ENCODE measurements around the gene UNC13B.
"Not testable (repeated sequence)": the region's sequence is repeated elsewhere in the genome, so short reads cannot be mapped to it uniquely, and the experiment has no call there.

Gene UNC13B

GRCh38 chr9:35164711-35165110, 2.9 kb downstream of the UNC13B start:
- DNase-seq: no peak

DNA sequence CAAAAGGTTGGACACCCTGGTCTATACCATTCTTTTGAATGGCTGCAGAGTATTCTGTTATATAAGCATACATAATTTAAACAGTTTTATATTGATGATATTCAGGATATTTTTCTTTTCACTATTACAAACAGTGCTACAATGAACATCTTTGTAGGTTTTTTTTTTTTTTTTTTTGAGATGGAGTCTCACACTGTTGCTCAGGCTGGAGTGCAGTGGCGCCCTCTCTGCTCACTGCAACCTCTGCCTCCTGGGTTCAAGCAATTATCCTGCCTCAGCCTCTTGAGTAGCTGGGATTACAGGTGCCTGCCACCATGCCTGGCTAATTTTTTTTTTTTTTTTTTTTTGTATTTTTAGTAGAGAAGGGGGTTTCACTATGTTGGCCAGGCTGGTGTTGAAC, 5.6 kb downstream of the UNC13B start:
- not testable (repeated sequence) for DNase-seq

- no peak for DNase-seq
These were observed 7.2 kb downstream of the UNC13B start for GRCh38 chr9:35168963-35169362.

GRCh38 chr9:35172878-35173277, 11.1 kb downstream of the UNC13B start:
- DNase-seq: no peak

GRCh38 chr9:35177520-35177919, 15.7 kb downstream of the UNC13B start:
- no peak for DNase-seq

GRCh38 chr9:35179347-35180280, 17.8 kb downstream of the UNC13B start:
- peak; percentile 75 for DNase-seq

- no peak for DNase-seq
These were observed 19.0 kb downstream of the UNC13B start for GRCh38 chr9:35180801-35181200.

- DNase-seq: not testable (repeated sequence)
These were observed 20.6 kb downstream of the UNC13B start for GRCh38 chr9:35182401-35182800.

GRCh38 chr9:35182996-35183754, 21.4 kb downstream of the UNC13B start:
- not testable (repeated sequence) for DNase-seq

DNA sequence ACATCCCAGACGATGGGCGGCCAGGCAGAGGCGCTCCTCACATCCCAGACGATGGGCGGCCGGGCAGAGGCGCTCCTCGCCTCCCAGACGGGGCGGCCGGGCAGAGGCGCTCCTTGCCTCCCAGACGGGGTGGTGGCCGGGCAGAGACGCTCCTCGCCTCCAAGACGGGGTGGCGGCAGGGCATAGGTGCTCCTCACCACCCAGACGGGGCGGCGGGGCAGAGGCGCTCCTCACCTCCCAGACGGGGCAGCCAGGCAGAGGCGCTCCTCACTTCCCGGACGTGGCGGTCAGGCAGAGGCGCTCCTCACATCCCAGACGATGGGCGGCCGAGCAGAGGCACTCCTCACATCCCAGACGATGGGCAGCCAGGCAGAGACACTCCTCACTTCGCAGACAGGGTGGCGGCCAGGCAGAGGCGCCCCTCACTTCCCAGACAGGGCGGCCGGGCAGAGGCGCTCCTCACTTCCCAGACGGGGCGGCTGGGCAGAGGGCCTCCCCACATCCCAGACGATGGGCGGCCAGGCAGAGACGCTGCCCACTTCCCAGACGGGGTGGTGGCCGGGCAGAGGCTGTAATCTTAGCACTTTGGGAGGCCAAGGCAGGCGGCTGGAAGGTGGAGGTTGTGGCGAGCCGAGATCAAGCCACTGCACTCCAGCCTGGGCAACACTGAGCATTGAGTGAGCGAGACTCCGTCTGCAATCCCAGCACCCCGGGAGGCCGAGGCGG, 22.1 kb downstream of the UNC13B start:
- not testable (repeated sequence) for DNase-seq

- no peak for DNase-seq
These were observed 24.7 kb downstream of the UNC13B start for GRCh38 chr9:35186524-35186923.

GRCh38 chr9:35190203-35190602, 28.4 kb downstream of the UNC13B start:
- DNase-seq: no peak

DNA sequence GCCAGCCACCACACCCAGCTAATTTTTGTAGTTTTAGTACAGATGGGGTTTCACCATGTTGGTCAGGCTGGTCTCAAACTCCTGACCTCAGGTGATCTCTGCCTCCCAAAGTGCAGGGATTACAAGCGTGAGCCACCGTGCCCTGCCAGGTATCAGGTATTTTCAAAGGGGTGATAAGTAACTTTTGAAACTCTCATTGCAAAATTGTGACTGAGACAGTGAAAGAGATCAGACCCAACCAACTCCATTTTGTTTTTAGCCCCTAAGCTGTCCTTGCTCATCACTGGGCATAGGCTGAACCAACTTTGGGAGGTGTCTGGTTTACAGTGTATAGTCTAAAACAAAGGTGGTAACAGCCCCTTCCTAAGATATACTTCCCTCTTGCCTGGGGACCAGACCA, 29.3 kb downstream of the UNC13B start:
- no peak for DNase-seq

- DNase-seq: no peak
These were observed 32.0 kb downstream of the UNC13B start for GRCh38 chr9:35193762-35194161.

DNA sequence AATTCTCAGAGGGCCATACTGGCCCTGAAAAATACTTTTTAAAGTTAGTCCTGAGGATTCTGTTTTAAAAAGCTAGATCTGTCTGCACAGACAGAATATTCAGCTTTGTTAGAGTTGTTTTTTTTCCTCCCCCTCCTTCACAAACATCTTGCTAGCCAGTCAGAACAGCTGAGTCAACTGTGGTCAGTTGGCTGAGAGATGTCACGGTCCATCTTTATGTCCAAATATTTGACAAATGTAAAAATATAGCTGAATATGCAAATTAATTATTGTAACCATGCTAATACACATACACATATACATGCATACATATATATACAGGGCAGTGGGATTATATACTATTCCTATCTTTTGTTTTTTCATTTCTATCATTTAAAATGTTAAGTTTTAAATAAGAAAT, 33.9 kb downstream of the UNC13B start:
- no peak for DNase-seq

DNA sequence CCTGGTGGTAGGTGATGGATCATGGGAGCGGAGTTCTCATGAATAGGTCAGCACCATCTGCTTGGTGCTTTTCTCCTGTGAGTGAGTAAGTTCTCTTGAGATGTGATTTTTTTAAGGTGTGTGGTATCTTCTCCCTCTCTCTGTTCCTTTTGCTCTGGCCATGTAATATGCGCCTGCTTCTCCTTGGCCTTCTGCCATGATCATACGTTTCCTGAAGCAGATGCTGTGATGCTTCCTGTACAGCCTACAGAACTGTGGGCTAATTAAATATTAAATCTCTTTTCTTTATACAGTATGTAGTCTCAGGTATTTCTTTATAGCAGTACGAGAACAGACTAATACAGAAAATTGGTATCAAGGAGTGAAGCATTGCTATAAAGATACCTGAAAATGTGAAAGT, 36.4 kb downstream of the UNC13B start:
- no peak for DNase-seq

- DNase-seq: no peak
These were observed 41.7 kb downstream of the UNC13B start for GRCh38 chr9:35203528-35203927.

- no peak for DNase-seq
These were observed 43.5 kb downstream of the UNC13B start for GRCh38 chr9:35205340-35205739.

GRCh38 chr9:35211854-35212253, 50.0 kb downstream of the UNC13B start:
- DNase-seq: no peak

DNA sequence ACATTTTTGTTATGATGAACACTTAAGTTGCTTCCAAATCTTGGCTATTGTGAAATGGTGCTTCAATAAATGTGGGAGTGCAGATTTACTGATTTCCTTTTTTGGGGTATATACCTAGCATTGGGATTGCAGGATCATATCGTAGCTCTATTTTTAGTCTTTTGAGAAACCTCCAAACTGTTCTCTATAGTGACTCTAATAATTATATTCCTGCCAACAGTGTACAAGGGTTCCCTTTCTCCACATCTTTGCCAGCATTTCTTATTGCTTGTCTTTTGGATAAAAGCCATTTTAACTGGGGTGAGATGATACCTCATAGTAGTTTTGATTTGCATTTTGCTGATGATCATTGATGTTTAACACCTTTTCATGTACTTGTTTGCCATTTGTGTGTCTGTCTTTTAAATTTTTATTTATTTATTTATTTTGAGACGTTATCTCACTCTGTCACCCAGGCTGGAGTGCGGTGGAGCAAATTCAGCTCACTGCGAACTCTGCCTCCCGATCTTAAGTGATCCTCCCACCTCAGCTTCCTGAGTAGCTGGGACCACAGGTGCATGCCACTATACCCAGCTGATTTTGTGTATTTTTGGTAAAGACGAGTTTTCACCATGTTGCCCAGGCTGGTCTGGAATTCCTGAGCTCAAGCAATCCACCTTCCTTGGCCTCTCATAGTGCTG, 59.0 kb downstream of the UNC13B start:
- DNase-seq: no peak

- no peak for DNase-seq
These were observed 63.9 kb downstream of the UNC13B start for GRCh38 chr9:35225677-35226076.

GRCh38 chr9:35226651-35227050, 64.8 kb downstream of the UNC13B start:
- DNase-seq: peak; percentile 70

GRCh38 chr9:35227284-35227683, 65.5 kb downstream of the UNC13B start:
- DNase-seq: no peak
